Measurements from ENCODE around the gene NT5DC1. TPM values are rescaled to one million over a fixed set of nuclear protein-coding genes. Genes with fewer than 3 reads are reported as not detected.

NT5DC1 gene
- total RNA-seq, 4 donors from 2014 or later = 7.0 to 15.4 (median 12.0) TPM

DNA sequence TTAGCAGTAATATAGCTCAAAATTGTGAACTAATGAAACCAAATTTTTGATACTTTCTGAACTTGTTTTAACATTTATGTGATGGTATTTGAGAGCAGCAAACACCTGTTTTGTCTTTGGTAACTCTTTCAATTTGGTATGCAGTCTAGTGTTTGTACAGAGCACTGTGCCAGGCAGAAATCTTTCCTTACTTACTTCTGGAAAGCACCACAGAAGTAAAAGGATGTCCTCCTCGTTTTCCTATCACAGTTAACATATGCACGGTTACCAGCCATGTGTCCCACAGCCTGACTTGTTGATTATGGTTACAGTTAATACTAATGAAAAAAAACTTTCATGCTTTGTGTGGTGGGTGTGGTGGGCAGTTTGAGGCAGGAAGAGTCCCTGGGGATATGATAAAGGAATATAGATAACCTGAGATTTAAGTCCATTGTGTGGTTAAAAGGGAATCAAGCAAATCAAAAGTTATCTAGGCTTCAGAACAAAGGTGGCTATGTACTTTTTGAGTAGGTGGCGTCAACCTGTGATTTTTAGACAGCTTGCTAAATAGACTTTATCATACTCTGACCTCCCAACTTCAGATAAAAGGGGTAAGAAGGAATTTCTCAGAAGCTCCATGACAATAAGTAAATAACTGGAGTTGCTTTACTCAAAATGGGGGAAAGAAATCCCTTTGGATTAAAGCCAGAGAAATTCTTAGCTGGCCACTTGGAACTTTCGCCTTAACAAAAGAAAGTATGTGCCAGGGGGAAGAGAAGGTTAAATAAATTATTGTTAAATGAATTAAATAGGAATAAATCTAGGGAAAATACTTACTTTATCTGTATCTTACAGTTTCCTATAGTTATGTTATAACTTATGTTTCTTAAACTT lies 45.4 kb downstream of the NT5DC1 start:
- no peaks in the 10 kb centered on the region for H3K9me3 ChIP-seq
- DNase-seq (no peak), ATAC-seq (no peak)
- H3K27ac ChIP-seq = no peak overlapping the region
- H3K36me3 ChIP-seq = no peaks in the 10 kb centered on the region
- intact Hi-C loops (cut with DNase I; ENCODE audit: low total_unique reads) (no loop called here), in situ Hi-C loops (cut with MboI; ENCODE audit: low sequenced_read_pairs in 4 of 4) (no loop called here)
- no peak overlapping the region for H3K4me3 ChIP-seq
- H3K4me1 ChIP-seq = peaks cover 5 to 8% of the 10 kb centered on the region in 2 donors
- TF ChIP-seq, protein P1, sequence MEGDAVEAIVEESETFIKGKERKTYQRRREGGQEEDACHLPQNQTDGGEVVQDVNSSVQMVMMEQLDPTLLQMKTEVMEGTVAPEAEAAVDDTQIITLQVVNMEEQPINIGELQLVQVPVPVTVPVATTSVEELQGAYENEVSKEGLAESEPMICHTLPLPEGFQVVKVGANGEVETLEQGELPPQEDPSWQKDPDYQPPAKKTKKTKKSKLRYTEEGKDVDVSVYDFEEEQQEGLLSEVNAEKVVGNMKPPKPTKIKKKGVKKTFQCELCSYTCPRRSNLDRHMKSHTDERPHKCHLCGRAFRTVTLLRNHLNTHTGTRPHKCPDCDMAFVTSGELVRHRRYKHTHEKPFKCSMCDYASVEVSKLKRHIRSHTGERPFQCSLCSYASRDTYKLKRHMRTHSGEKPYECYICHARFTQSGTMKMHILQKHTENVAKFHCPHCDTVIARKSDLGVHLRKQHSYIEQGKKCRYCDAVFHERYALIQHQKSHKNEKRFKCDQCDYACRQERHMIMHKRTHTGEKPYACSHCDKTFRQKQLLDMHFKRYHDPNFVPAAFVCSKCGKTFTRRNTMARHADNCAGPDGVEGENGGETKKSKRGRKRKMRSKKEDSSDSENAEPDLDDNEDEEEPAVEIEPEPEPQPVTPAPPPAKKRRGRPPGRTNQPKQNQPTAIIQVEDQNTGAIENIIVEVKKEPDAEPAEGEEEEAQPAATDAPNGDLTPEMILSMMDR (IDR thresholded peaks at IDR 0.05 in 4 of 5, conservative IDR thresholded peaks at IDR 0.05 in 1 of 5) = no peak
- TF ChIP-seq POLR2A (IDR thresholded peaks at IDR 0.05) = no peak
- H3K27me3 ChIP-seq = no peaks in the 10 kb centered on the region

DNA sequence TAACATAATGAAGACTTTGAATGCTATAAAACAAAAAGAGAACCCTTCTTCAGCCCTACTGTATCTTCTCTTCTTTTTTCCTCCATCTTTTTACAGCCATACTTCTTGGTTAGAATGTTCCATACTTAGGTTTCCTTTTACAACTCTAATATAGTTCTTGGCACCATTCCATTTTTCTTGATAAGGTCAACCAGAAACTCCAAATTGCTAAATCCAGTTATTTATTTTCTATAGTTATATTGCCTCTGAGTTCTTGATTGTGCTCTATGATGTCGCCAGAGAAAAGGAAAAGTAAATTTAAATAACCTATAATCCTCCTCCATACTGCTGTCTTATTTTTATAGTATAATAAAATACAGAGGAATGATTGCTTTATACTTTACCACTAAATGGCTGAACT lies 52.0 kb downstream of the NT5DC1 start:
- peaks cover 0 to 9% of the 10 kb centered on the region in 2 donors for H3K4me1 ChIP-seq
- H3K9me3 ChIP-seq = no peaks in the 10 kb centered on the region
- no peak overlapping the region for H3K4me3 ChIP-seq
- ATAC-seq (no peak), DNase-seq (no peak)
- TF ChIP-seq POLR2A (IDR thresholded peaks at IDR 0.05) = no peak
- TF ChIP-seq, protein P1 (IDR thresholded peaks at IDR 0.05 in 4 of 5, conservative IDR thresholded peaks at IDR 0.05 in 1 of 5) = no peak
- H3K27me3 ChIP-seq = no peaks in the 10 kb centered on the region
- in situ Hi-C loops (cut with MboI; ENCODE audit: low sequenced_read_pairs in 4 of 4) (no loop called here), intact Hi-C loops (cut with DNase I; ENCODE audit: low total_unique reads) (no loop called here)
- H3K27ac ChIP-seq = no peak overlapping the region
- H3K36me3 ChIP-seq = no peaks in the 10 kb centered on the region

DNA sequence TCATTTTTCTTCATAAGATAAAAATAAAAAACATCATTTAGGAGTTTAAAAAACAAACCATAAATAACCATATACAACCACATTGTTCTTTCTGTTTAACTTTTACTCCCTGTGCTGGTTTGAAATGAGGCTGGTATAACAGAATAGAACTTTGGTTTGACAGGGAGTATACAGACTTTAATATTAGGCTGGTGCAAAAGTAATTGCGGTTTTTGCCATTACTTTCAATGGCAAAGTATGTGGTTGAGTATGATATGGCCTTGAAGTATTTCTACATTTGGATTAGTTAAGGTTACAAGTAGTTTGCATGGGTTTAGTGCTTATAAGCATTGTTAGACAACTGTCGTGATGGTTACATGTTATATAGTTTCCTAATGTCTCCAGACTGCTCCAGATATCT lies 54.2 kb downstream of the NT5DC1 start:
- no peak for ATAC-seq
- TF ChIP-seq POLR2A (IDR thresholded peaks at IDR 0.05) = no peak
- TF ChIP-seq, protein P1 (IDR thresholded peaks at IDR 0.05 in 4 of 5, conservative IDR thresholded peaks at IDR 0.05 in 1 of 5) = no peak
- H3K4me3 ChIP-seq = no peak overlapping the region
- H3K36me3 ChIP-seq = no peaks in the 10 kb centered on the region
- no peak overlapping the region for H3K27ac ChIP-seq
- no peak for DNase-seq
- no peaks in the 10 kb centered on the region for H3K27me3 ChIP-seq
- intact Hi-C loops (cut with DNase I; ENCODE audit: low total_unique reads) (no loop called here), in situ Hi-C loops (cut with MboI; ENCODE audit: low sequenced_read_pairs in 4 of 4) (no loop called here)
- H3K9me3 ChIP-seq = no peaks in the 10 kb centered on the region
- peaks cover 0 to 9% of the 10 kb centered on the region in 2 donors for H3K4me1 ChIP-seq

DNA sequence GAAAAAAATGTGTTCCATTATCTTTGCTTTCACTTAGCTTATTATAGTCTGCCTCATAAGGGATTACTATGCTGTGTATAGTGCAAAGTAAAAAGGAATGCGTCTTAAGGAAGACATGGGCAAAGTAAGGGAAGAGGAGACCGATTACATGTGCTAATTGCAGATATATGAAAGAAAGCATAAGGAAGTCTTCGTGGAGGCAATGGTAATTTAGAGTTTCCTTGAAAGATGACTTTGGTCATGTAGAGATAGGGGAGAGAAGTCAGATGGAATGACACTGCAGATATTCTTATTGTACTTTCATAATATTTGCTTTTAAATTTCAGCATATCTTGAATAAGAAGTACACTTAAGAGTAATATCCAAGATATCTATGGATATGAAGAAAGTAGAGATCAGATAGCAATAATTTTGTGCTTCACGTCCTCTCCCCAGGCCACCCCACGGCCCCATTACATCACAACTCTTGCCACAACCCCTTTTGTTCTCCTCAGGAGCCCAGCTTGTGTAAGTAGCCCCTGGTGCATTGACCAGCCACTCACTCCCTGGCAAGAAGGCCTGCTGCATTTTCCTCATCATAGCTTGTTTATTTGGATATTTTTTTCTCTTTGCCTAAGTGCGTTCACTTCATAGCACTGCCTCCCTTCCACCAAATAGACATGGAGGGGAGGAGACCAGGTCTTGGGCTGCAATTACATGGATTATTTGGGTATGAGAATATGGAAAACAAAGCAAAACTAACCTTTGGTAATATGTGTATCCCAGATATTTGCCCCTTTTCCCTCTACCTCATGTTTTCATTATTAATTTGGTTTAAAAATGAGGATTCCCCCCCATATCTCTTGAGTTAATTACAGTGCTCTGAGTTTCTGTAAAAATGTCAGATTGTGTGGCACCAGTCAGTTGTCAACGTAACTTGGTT lies 56.0 kb downstream of the NT5DC1 start:
- no peak overlapping the region for H3K27ac ChIP-seq
- ATAC-seq = no peak
- peaks cover 0 to 9% of the 10 kb centered on the region in 2 donors for H3K4me1 ChIP-seq
- no peaks in the 10 kb centered on the region for H3K9me3 ChIP-seq
- H3K36me3 ChIP-seq = no peaks in the 10 kb centered on the region
- no peak for TF ChIP-seq POLR2A (IDR thresholded peaks at IDR 0.05)
- TF ChIP-seq, protein P1 (IDR thresholded peaks at IDR 0.05 in 4 of 5, conservative IDR thresholded peaks at IDR 0.05 in 1 of 5) = no peak
- intact Hi-C loops (cut with DNase I; ENCODE audit: low total_unique reads) (no loop called here), in situ Hi-C loops (cut with MboI; ENCODE audit: low sequenced_read_pairs in 4 of 4) (no loop called here)
- DNase-seq = no peak
- no peak overlapping the region for H3K4me3 ChIP-seq
- H3K27me3 ChIP-seq = no peaks in the 10 kb centered on the region
